ENCODE results near the gene LARP4.

LARP4 gene

GRCh38 chr12:50527359-50527726 is 126.7 kb downstream of the LARP4 start:
- H3K27ac ChIP-seq (ENCODE audit: low read length): no peak overlapping the region
- no peak overlapping the region for H3K9ac ChIP-seq (ENCODE audit: low read length)
- H3F3A ChIP-seq (ENCODE audit: insufficient read depth, low read length): peaks cover under 1% of the 10 kb centered on the region
- H3K36me3 ChIP-seq (replicated peaks; ENCODE audit: insufficient read depth, low read length): peaks cover 4% of the 10 kb centered on the region; the same call in 1 of the 2 replicates
- no peak overlapping the region for H3K4me3 ChIP-seq (ENCODE audit: low read length)
- peaks cover 20% of the 10 kb centered on the region for H3K79me2 ChIP-seq (ENCODE audit: low read length)
- no peak overlapping the region for H3K4me2 ChIP-seq (ENCODE audit: low read depth, low read length)
- no peaks in the 10 kb centered on the region for H4K20me1 ChIP-seq (ENCODE audit: insufficient read depth, low read length)
- TF ChIP-seq EZH2 (optimal IDR thresholded peaks at IDR 0.05; ENCODE audit: low read depth, low read length): no peak
- TF ChIP-seq EZH2phosphoT487 (IDR thresholded peaks at IDR 0.05; ENCODE audit: low read length): no peak
- TF ChIP-seq CTCF (IDR thresholded peaks at IDR 0.05; ENCODE audit: low read length): no peak
- H3K4me1 ChIP-seq (ENCODE audit: low read length): peaks cover 25% of the 10 kb centered on the region
- no peak overlapping the region for H2AFZ ChIP-seq (ENCODE audit: low read length)
- H3K27me3 ChIP-seq (replicated peaks; ENCODE audit: insufficient read depth, low read length): no peaks in the 10 kb centered on the region
- no peak for DNase-seq
- H3K9me2 ChIP-seq (replicated peaks; ENCODE audit: insufficient read depth, low read length): no peaks in the 10 kb centered on the region
- no peaks in the 10 kb centered on the region for H3K9me3 ChIP-seq (replicated peaks; ENCODE audit: insufficient read depth, low read length)

DNA sequence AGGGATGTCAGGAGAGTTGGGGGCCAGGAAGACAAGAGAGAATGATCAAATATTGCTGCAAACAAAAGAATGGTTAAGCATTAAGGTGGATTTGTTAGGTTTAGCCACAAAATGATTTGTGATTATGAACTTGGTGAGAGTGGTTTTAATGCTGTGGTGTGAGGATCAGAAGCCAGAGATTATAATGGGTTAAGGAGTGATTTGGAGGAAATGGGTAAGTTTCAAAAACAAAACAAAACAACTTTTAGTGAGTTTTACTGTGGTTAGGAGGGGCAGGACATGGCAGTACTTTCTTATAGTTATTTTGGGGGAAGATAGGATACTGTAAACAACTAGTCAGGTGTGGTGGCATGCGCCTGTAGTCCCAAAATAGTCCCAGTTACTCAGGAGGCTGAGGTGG is 128.1 kb downstream of the LARP4 start:
- no peak overlapping the region for H3K9ac ChIP-seq (ENCODE audit: low read length)
- no peaks in the 10 kb centered on the region for H3K9me3 ChIP-seq (replicated peaks; ENCODE audit: insufficient read depth, low read length)

GRCh38 chr12:50529345-50529744 is 128.7 kb downstream of the LARP4 start:
- Histone ChIP-seq H3K4me2 (ENCODE audit: low read depth, low read length) (peak overlapping the region; percentile 27; the same call in 1 of the 2 replicates), H3K36me3 (replicated peaks; ENCODE audit: insufficient read depth, low read length) (no peaks in the 10 kb centered on the region), H3F3A (ENCODE audit: insufficient read depth, low read length) (peaks cover 6% of the 10 kb centered on the region), H3K27ac (ENCODE audit: low read length) (no peak overlapping the region), H3K9me3 (replicated peaks; ENCODE audit: insufficient read depth, low read length) (no peaks in the 10 kb centered on the region), H3K9me2 (replicated peaks; ENCODE audit: insufficient read depth, low read length) (no peaks in the 10 kb centered on the region), H3K9ac (ENCODE audit: low read length) (no peak overlapping the region), H3K27me3 (replicated peaks; ENCODE audit: insufficient read depth, low read length) (no peaks in the 10 kb centered on the region), H2AFZ (ENCODE audit: low read length) (no peak overlapping the region), H4K20me1 (ENCODE audit: insufficient read depth, low read length) (no peaks in the 10 kb centered on the region), H3K4me1 (ENCODE audit: low read length) (peaks cover 30% of the 10 kb centered on the region), H3K79me2 (ENCODE audit: low read length) (peaks cover 17% of the 10 kb centered on the region; the same call in 1 of the 2 replicates), H3K4me3 (ENCODE audit: low read length) (no peak overlapping the region)
- DNase-seq: no peak
- TF ChIP-seq CTCF (IDR thresholded peaks at IDR 0.05; ENCODE audit: low read length) (no peak), EZH2phosphoT487 (IDR thresholded peaks at IDR 0.05; ENCODE audit: low read length) (no peak), EZH2 (optimal IDR thresholded peaks at IDR 0.05; ENCODE audit: low read depth, low read length) (no peak)

More for the DNA sequence above, 128.1 kb downstream of the LARP4 start:
- DNase-seq: no peak
- Histone ChIP-seq H3K4me2 (ENCODE audit: low read depth, low read length) (peak overlapping the region; percentile 27), H3K4me1 (ENCODE audit: low read length) (peaks cover 30% of the 10 kb centered on the region), H3K79me2 (ENCODE audit: low read length) (peaks cover 17% of the 10 kb centered on the region; the same call in 1 of the 2 replicates), H3F3A (ENCODE audit: insufficient read depth, low read length) (peaks cover 6% of the 10 kb centered on the region), H3K36me3 (replicated peaks; ENCODE audit: insufficient read depth, low read length) (no peaks in the 10 kb centered on the region), H3K27ac (ENCODE audit: low read length) (peak overlapping the region; percentile 20; the same call in 1 of the 2 replicates), H3K9me2 (replicated peaks; ENCODE audit: insufficient read depth, low read length) (no peaks in the 10 kb centered on the region), H4K20me1 (ENCODE audit: insufficient read depth, low read length) (no peaks in the 10 kb centered on the region), H3K27me3 (replicated peaks; ENCODE audit: insufficient read depth, low read length) (no peaks in the 10 kb centered on the region), H2AFZ (ENCODE audit: low read length) (no peak overlapping the region), H3K4me3 (ENCODE audit: low read length) (no peak overlapping the region)
- TF ChIP-seq EZH2phosphoT487 (IDR thresholded peaks at IDR 0.05; ENCODE audit: low read length) (no peak), EZH2 (optimal IDR thresholded peaks at IDR 0.05; ENCODE audit: low read depth, low read length) (no peak), CTCF (IDR thresholded peaks at IDR 0.05; ENCODE audit: low read length) (no peak)

Measured in MM.1S (cell line).